Measurements from ENCODE around the gene CCDC33.

CCDC33 gene

GRCh38 chr15:74253211-74253921 lies 17.2 kb downstream of the CCDC33 start:
- Histone ChIP-seq H3K9ac (ENCODE audit: low read length) (no peak overlapping the region), H3K4me2 (ENCODE audit: low read length) (no peak overlapping the region), H3K36me3 (replicated peaks; ENCODE audit: low read depth, low read length) (no peaks in the 10 kb centered on the region), H2AFZ (ENCODE audit: low read depth, low read length) (no peak overlapping the region), H3K9me3 (ENCODE audit: insufficient read depth, low read length) (no peaks in the 10 kb centered on the region), H4K20me1 (ENCODE audit: insufficient read depth, low read length) (no peaks in the 10 kb centered on the region), H3K79me2 (ENCODE audit: low read length) (no peaks in the 10 kb centered on the region), H3K27me3 (ENCODE audit: low read depth, low read length) (peaks cover 41% of the 10 kb centered on the region), H3K4me3 (ENCODE audit: low read length) (no peak overlapping the region), H3K27ac (ENCODE audit: low read length) (no peak overlapping the region), H3K4me1 (ENCODE audit: low read length) (peaks cover 5% of the 10 kb centered on the region; the same call in 1 of the 2 replicates)
- TF ChIP-seq EZH2phosphoT487 (IDR thresholded peaks at IDR 0.05; ENCODE audit: low read depth) = no peak
- no peak for TF ChIP-seq CTCF (IDR thresholded peaks at IDR 0.05; ENCODE audit: low read depth, low read length)

- Histone ChIP-seq H4K20me1 (ENCODE audit: insufficient read depth, low read length) (no peaks in the 10 kb centered on the region; the same call in 1 of the 2 replicates), H2AFZ (ENCODE audit: low read depth, low read length) (no peak overlapping the region), H3K27me3 (ENCODE audit: low read depth, low read length) (peaks cover 71% of the 10 kb centered on the region), H3K4me2 (ENCODE audit: low read length) (no peak overlapping the region), H3K4me3 (ENCODE audit: low read length) (no peak overlapping the region), H3K4me1 (ENCODE audit: low read length) (peaks cover 5% of the 10 kb centered on the region; the same call in 1 of the 2 replicates), H3K27ac (ENCODE audit: low read length) (no peak overlapping the region), H3K79me2 (ENCODE audit: low read length) (no peaks in the 10 kb centered on the region), H3K9me3 (ENCODE audit: insufficient read depth, low read length) (no peaks in the 10 kb centered on the region), H3K9ac (ENCODE audit: low read length) (no peak overlapping the region), H3K36me3 (replicated peaks; ENCODE audit: low read depth, low read length) (no peaks in the 10 kb centered on the region)
- TF ChIP-seq CTCF (IDR thresholded peaks at IDR 0.05; ENCODE audit: low read depth, low read length) = no peak
- no peak for TF ChIP-seq EZH2phosphoT487 (IDR thresholded peaks at IDR 0.05; ENCODE audit: low read depth)
These were observed 21.0 kb downstream of the CCDC33 start for GRCh38 chr15:74257105-74257504.

- Histone ChIP-seq H3K9ac (ENCODE audit: low read length) (no peak overlapping the region), H3K27me3 (ENCODE audit: low read depth, low read length) (peaks cover 75% of the 10 kb centered on the region), H3K4me2 (ENCODE audit: low read length) (no peak overlapping the region), H3K27ac (ENCODE audit: low read length) (no peak overlapping the region), H3K79me2 (ENCODE audit: low read length) (no peaks in the 10 kb centered on the region), H3K4me1 (ENCODE audit: low read length) (peaks cover 5% of the 10 kb centered on the region; the same call in 1 of the 2 replicates), H3K36me3 (replicated peaks; ENCODE audit: low read depth, low read length) (no peaks in the 10 kb centered on the region), H2AFZ (ENCODE audit: low read depth, low read length) (no peak overlapping the region), H3K9me3 (ENCODE audit: insufficient read depth, low read length) (no peaks in the 10 kb centered on the region), H4K20me1 (ENCODE audit: insufficient read depth, low read length) (no peaks in the 10 kb centered on the region; the same call in 1 of the 2 replicates), H3K4me3 (ENCODE audit: low read length) (no peak overlapping the region)
- TF ChIP-seq EZH2phosphoT487 (IDR thresholded peaks at IDR 0.05; ENCODE audit: low read depth) (no peak), CTCF (IDR thresholded peaks at IDR 0.05; ENCODE audit: low read depth, low read length) (no peak)
These were observed 21.5 kb downstream of the CCDC33 start for GRCh38 chr15:74257623-74258022.

GRCh38 chr15:74258456-74259291 lies 22.5 kb downstream of the CCDC33 start:
- no peak overlapping the region for H3K27ac ChIP-seq (ENCODE audit: low read length)
- H3K9ac ChIP-seq (ENCODE audit: low read length) = no peak overlapping the region
- H3K27me3 ChIP-seq (ENCODE audit: low read depth, low read length) = peaks cover 79% of the 10 kb centered on the region
- H3K79me2 ChIP-seq (ENCODE audit: low read length) = no peaks in the 10 kb centered on the region
- H4K20me1 ChIP-seq (ENCODE audit: insufficient read depth, low read length) = no peaks in the 10 kb centered on the region; the same call in 1 of the 2 replicates
- H3K4me2 ChIP-seq (ENCODE audit: low read length) = no peak overlapping the region
- no peak for TF ChIP-seq CTCF (IDR thresholded peaks at IDR 0.05; ENCODE audit: low read depth, low read length)
- TF ChIP-seq EZH2phosphoT487 (IDR thresholded peaks at IDR 0.05; ENCODE audit: low read depth) = no peak
- H3K4me1 ChIP-seq (ENCODE audit: low read length) = peaks cover under 1% of the 10 kb centered on the region; the same call in 1 of the 2 replicates
- H3K36me3 ChIP-seq (replicated peaks; ENCODE audit: low read depth, low read length) = no peaks in the 10 kb centered on the region
- no peak overlapping the region for H2AFZ ChIP-seq (ENCODE audit: low read depth, low read length)
- no peak overlapping the region for H3K4me3 ChIP-seq (ENCODE audit: low read length)
- no peaks in the 10 kb centered on the region for H3K9me3 ChIP-seq (ENCODE audit: insufficient read depth, low read length)

Data from OCI-LY3 (cell line).